GM20000 (cell line): ENCODE measurements around the gene SFMBT2.
"Not testable (repeated sequence)": the region's sequence is repeated elsewhere in the genome, so short reads cannot be mapped to it uniquely, and the experiment has no call there.

Experiments used
- DNase-seq: peaks from one replicate; pipeline ENCODE4 v3.0.0; 2012; ENCODE audit warnings: low spot score
- TF ChIP-seq, protein P1 (sequence below): IDR thresholded peaks from 2 replicates; pipeline ENCODE4 v1.5.1; 2012; ENCODE audit warnings: mild to moderate bottlenecking, control low read depth; ENCODE audit errors: extremely low read depth, missing control alignments

SFMBT2 gene

DNA sequence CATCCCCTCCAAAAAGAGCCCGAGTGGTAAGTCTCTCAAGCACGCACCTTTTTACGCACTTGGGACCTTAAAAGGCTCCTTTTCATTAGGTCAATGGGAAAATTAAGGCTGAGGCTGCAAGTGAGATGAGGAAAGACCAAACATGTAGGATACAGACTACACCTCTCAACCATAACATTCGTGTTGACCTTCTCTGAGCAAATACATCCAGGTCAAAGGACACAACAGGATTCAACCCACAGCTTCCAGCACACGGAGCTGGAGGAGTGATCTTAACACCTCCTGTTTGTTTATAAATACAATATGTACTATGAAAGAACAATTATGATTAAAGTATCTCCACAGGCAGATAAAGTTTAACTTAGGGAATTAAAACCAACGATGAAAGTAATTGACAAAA, 9.7 kb downstream of the SFMBT2 start:
- TF ChIP-seq, protein P1, sequence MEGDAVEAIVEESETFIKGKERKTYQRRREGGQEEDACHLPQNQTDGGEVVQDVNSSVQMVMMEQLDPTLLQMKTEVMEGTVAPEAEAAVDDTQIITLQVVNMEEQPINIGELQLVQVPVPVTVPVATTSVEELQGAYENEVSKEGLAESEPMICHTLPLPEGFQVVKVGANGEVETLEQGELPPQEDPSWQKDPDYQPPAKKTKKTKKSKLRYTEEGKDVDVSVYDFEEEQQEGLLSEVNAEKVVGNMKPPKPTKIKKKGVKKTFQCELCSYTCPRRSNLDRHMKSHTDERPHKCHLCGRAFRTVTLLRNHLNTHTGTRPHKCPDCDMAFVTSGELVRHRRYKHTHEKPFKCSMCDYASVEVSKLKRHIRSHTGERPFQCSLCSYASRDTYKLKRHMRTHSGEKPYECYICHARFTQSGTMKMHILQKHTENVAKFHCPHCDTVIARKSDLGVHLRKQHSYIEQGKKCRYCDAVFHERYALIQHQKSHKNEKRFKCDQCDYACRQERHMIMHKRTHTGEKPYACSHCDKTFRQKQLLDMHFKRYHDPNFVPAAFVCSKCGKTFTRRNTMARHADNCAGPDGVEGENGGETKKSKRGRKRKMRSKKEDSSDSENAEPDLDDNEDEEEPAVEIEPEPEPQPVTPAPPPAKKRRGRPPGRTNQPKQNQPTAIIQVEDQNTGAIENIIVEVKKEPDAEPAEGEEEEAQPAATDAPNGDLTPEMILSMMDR, result no peak
- no peak for DNase-seq

DNA sequence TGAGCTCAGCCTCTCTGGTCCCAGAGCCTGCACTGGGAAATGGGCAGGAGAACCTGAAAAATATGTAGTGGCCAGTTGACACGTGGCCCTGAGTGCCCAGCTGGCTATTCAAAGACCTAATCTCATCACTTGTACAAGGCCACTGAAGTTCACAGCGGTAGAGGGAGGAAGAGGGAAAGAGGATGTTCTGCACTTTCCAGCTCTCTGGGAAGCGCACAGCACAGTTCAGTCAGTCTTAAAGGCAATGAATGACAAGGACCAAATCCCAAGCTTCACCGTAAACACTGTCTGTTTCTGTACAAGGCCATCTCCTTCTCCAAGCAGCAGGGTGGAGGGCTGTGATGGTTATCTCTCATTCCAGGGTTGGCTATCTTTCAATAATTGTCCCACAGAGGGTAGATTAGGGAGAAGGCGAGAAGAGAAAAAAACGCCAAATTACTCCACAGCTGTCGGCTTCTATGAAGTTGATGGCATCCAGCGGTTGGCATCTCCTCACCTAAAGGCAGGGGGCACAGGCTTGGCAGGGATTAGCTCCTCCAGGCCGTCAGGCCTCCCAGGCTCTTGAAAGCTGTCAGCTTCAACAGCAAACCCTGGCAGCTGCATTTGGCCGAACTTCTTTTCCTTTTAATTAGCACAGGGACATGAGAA, 10.6 kb downstream of the SFMBT2 start:
- TF ChIP-seq, protein P1, result no peak
- no peak for DNase-seq

DNA sequence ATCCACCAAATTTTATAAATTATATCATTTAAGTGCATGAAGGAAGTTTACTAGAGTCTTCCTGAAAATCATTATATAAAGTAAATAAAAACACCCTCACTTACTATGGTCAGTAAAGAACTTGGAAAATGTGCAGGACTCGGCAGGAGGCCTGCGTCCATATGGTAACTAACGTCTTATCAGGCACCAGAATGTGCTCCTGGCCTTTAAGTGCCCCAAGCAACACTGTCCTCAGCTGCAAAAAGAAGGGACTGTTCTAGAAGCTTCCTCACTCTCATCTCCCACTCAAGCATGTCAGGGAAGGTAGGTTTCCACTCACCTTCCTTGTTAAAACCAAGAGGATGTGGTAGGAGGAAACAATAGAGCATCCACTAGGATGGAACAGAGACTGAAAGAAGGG, 11.3 kb downstream of the SFMBT2 start:
- TF ChIP-seq, protein P1, result no peak
- no peak for DNase-seq

DNA sequence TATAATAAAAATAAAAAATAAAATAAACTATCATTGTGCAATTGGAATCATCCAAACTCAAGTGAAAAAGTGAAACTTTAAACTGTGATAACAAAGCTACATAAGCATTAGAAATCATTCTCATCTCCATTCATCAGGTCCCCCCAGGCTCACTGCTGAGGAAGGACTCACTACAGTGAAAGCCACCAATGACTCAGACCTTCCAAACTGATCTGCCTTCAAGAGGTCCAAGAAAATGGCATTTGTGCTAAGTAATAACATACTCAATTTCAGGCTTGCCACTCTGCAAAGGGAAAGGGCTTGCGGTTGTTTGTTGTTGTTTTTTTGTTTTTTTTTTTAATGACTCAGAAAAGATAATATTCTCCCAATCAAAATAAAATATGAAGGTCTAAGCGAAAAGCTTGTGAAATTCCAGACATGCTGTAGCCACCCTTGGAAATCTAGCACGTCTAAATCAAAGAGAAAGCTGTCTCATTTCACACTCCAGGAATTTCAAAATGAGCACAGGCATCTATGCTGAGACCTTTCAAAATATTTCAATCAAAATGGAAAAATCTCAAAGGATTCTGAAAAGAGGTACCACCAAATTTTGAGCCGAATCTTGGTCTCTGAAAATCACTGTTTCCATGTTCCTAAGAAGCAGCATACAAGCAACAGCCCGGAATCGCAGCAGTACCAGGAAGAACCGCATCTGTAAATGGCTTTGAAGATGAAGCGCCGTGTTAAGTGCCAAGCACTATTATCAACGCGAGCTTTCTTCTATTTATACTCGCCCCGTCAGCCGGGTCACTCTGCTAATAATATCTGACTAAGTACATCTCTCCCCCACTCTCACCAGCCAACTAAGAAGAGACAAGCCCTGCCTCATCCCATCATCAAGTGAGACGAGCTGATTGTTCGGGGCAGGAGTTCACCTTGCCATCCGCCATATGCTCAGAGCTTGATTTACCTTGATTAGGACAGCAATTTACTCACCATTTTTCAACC, 13.5 kb downstream of the SFMBT2 start:
- DNase-seq, result no peak
- TF ChIP-seq, protein P1, result no peak

DNA sequence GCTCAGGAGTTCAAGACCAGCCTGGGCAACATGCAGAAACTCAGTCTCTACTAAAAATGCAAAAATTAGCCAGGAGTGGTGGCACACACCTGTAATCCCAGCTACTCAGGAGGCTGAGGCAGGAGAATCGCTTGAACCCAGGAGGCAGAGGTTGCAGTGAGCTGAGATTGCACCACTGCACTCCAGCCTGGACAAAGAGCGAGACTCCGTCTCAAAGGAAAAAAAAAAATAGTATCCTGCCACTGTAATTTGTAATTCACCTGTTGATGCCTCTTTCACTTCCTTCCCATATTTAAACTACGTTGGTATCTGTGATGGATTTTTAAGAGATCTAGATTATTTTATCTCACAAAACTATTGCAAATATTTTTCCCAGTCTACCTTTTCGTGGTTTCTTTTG, 18.5 kb downstream of the SFMBT2 start:
- DNase-seq, result not testable (repeated sequence)

DNA sequence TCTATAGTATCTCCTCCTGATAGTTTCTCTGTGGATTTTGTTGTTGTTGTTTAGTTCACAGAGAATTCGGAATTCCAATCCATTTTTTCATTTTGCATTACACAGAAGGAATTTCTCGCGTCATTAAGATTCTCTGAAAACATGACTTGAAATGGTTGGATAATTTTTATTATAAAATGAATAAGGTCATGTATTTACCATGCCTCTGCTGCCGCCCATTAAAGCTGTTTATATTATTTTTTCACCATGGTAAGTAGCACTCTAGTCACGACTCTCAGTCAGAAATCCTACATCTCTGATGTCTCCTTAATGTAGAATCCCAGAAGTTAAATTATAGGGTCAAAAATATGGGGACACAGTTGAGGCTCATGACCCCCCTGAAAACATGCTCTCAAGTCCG, 19.1 kb downstream of the SFMBT2 start:
- no peak for DNase-seq
- TF ChIP-seq, protein P1, result no peak

DNA sequence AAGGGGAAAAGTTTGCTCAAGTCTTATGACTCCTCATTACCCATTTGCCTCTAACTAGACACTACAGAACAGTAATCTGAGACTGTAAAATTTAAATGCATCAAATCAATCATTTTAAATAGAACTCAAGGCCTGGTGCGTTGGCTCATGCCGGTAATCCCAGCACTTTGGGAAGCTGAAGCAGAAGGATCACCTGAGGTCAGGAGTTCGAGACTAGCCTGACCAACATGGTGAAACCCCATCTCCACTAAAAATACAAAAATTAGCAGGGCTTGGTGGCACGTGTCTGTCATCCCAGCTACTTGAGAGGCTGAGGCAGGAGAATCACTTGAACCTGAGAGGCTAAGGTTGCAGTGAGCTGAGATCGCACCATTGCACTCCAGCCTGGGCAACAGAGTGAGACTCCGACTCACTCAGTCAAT, 20.1 kb downstream of the SFMBT2 start:
- not testable (repeated sequence) for DNase-seq

DNA sequence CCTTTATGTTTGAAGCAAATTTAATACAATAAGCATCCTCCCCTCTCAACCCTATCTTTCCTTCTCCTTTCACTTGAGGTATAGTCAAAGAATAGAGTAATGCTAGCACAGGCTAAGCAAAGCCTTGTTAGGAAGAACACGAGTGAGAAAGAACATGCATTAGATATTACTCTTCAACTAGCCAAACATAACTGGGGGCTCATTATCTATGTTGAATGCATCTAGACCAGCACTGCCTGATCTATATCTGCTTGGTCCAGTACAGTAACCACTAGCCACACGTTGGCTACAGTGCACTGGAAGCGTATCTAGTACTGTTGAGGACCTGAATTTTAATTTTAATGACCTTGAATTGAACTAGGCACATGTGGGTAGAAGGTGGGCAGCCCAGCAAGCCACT, 21.0 kb downstream of the SFMBT2 start:
- TF ChIP-seq, protein P1, result no peak
- no peak for DNase-seq
